ENCODE results near the gene ANKS1B.

The ANKS1B gene

DNA sequence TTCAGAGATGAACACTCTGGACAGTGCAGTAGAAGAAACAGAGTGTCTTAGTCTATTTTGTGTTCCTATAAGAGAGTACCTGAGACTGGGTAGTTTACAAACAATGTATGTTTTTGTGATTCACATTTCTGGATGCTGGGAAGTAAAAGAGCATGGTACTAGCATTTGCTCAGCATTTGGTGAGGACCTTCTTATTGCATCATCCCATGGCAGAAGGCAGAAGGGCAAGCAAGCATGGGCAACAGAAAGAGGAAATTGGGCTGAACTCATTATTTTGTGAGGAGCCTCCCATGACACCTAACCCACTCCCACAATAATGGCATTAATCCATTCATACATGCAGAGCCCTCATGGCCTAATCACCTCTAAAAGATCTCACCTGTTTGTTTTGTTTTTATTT lies 8.0 kb downstream of the ANKS1B start:
- TF ChIP-seq ZNF514 (tag by site-specific recombination; IDR thresholded peaks at IDR 0.05) (no peak), ZNF2 (tag by site-specific recombination; IDR thresholded peaks at IDR 0.05) (no peak), ZBTB8A (tag by site-specific recombination; IDR thresholded peaks at IDR 0.05) (0 out of 2 replicates have a peak, but pooled peaks have one; percentile 16)
- ChIA-PET CTCF (interaction anchor here (0.5 kb wide), 1 partner anchor 162 kb away, joined by 3 read pairs; no protein-coding TSS in a partner anchor), POLR2A (no interaction called here)
- H3K4me1 ChIP-seq (ENCODE audit: control insufficient read depth, insufficient read depth, low read length) = peaks cover 4% of the 10 kb centered on the region; the same call in 1 of the 2 replicates
- H3K27ac ChIP-seq (ENCODE audit: extremely low read depth, low read depth, low read length) = no peak overlapping the region
- H3K9me3 ChIP-seq (ENCODE audit: control insufficient read depth, insufficient read depth, low read depth, low read length) = no peaks in the 10 kb centered on the region
- no peaks in the 10 kb centered on the region for H3K36me3 ChIP-seq (ENCODE audit: control insufficient read depth in 2 of 2, insufficient read depth in 1 of 2, low read length in 2 of 2)
- no peak overlapping the region for H3K4me3 ChIP-seq (ENCODE audit: low read depth, low read length)

DNA sequence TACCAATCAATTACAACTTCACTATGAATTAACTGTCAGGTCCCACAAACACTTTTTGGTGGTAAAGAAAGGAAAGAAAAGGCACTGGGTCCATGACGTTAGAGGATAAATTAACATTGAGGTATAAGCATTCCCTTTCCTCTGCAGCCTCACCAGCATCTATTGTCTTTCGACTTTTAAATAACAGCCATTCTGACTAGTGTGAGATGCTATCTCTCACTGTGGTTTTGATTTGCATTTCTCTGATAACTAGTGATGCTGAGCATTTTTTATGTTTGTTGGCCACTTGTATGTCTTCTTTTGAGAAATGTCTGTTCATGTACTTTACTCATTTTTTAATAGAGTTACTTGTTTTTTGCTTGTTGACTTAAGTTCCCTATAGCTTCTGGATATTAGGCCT lies 9.4 kb downstream of the ANKS1B start:
- POLR2A ChIA-PET = no interaction called here
- no peaks in the 10 kb centered on the region for H3K36me3 ChIP-seq (ENCODE audit: control insufficient read depth in 2 of 2, insufficient read depth in 1 of 2, low read length in 2 of 2)
- no peaks in the 10 kb centered on the region for H3K9me3 ChIP-seq (ENCODE audit: control insufficient read depth, insufficient read depth, low read depth, low read length)
- TF ChIP-seq, protein P1, sequence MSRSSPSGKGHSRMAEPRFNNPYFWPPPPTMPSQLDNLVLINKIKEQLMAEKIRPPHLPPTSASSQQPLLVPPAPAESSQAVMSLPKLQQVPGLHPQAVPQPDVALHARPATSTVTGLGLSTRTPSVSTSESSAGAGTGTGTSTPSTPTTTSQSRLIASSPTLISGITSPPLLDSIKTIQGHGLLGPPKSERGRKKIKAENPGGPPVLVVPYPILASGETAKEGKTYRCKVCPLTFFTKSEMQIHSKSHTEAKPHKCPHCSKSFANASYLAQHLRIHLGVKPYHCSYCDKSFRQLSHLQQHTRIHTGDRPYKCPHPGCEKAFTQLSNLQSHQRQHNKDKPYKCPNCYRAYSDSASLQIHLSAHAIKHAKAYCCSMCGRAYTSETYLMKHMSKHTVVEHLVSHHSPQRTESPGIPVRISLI (tag by site-specific recombination; IDR thresholded peaks at IDR 0.05) = no peak
- no peak for TF ChIP-seq OVOL3 (tag by site-specific recombination; IDR thresholded peaks at IDR 0.05)
- TF ChIP-seq ZNF37A (tag by site-specific recombination; IDR thresholded peaks at IDR 0.05) = no peak
- no peak for TF ChIP-seq ZSCAN23 (tag by site-specific recombination; IDR thresholded peaks at IDR 0.05)
- TF ChIP-seq ZNF341 (tag by site-specific recombination; IDR thresholded peaks at IDR 0.05; ENCODE audit: low read depth) = no peak
- TF ChIP-seq, protein P2, sequence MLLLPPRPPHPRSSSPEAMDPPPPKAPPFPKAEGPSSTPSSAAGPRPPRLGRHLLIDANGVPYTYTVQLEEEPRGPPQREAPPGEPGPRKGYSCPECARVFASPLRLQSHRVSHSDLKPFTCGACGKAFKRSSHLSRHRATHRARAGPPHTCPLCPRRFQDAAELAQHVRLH (tag by site-specific recombination; IDR thresholded peaks at IDR 0.05) = no peak
- TF ChIP-seq ZNF416 (tag by site-specific recombination; IDR thresholded peaks at IDR 0.05) = no peak
- no peak for TF ChIP-seq HOXA7 (CRISPR knock-in tag; IDR thresholded peaks at IDR 0.05; ENCODE audit: borderline replicate concordance)
- TF ChIP-seq ZBTB21 (tag by site-specific recombination; IDR thresholded peaks at IDR 0.05) = no peak
- no peak for TF ChIP-seq ZBTB7A (tag by site-specific recombination; IDR thresholded peaks at IDR 0.05; ENCODE audit: low read depth)
- TF ChIP-seq KLF9 (tag by site-specific recombination; IDR thresholded peaks at IDR 0.05; ENCODE audit: low read depth) = no peak
- TF ChIP-seq ZNF239 (tag by site-specific recombination; IDR thresholded peaks at IDR 0.05) = no peak
- TF ChIP-seq ZNF473 (tag by site-specific recombination; IDR thresholded peaks at IDR 0.05) = no peak
- no peak for TF ChIP-seq KLF16 (tag by site-specific recombination; IDR thresholded peaks at IDR 0.05)
- no peak for TF ChIP-seq ZNF248 (tag by site-specific recombination; IDR thresholded peaks at IDR 0.05)
- H3K27ac ChIP-seq (ENCODE audit: extremely low read depth, low read depth, low read length) = no peak overlapping the region
- no peak overlapping the region for H3K4me3 ChIP-seq (ENCODE audit: low read depth, low read length)
- CTCF ChIA-PET = no interaction called here
- peaks cover 4% of the 10 kb centered on the region; the same call in 1 of the 2 replicates for H3K4me1 ChIP-seq (ENCODE audit: control insufficient read depth, insufficient read depth, low read length)

DNA sequence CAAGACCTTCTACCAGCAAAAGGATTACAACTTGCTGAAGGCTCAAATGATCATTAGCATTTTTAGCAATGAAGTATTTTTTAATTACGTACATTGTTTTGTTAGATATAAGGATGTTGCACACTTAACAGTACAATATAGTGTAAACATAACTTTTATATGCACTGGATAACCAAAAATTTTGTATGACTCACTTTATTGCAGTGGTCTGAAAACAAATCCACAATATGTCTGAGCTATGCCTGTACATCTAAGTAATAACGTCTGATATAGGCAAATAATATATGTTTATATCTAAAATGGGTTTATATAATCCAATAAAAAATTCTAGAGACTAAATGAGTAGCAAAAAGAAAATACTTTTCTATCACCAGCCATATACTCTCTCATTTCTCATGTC lies 10.6 kb downstream of the ANKS1B start:
- Histone ChIP-seq H3K4me3 (ENCODE audit: low read depth, low read length) (no peak overlapping the region), H3K9me3 (ENCODE audit: control insufficient read depth, insufficient read depth, low read depth, low read length) (no peaks in the 10 kb centered on the region), H3K36me3 (ENCODE audit: control insufficient read depth in 2 of 2, insufficient read depth in 1 of 2, low read length in 2 of 2) (no peaks in the 10 kb centered on the region), H3K27ac (ENCODE audit: extremely low read depth, low read depth, low read length) (no peak overlapping the region), H3K4me1 (ENCODE audit: control insufficient read depth, insufficient read depth, low read length) (peaks cover 3% of the 10 kb centered on the region; the same call in 1 of the 2 replicates)
- ChIA-PET CTCF (no interaction called here), POLR2A (no interaction called here)
- TF ChIP-seq, protein P3, sequence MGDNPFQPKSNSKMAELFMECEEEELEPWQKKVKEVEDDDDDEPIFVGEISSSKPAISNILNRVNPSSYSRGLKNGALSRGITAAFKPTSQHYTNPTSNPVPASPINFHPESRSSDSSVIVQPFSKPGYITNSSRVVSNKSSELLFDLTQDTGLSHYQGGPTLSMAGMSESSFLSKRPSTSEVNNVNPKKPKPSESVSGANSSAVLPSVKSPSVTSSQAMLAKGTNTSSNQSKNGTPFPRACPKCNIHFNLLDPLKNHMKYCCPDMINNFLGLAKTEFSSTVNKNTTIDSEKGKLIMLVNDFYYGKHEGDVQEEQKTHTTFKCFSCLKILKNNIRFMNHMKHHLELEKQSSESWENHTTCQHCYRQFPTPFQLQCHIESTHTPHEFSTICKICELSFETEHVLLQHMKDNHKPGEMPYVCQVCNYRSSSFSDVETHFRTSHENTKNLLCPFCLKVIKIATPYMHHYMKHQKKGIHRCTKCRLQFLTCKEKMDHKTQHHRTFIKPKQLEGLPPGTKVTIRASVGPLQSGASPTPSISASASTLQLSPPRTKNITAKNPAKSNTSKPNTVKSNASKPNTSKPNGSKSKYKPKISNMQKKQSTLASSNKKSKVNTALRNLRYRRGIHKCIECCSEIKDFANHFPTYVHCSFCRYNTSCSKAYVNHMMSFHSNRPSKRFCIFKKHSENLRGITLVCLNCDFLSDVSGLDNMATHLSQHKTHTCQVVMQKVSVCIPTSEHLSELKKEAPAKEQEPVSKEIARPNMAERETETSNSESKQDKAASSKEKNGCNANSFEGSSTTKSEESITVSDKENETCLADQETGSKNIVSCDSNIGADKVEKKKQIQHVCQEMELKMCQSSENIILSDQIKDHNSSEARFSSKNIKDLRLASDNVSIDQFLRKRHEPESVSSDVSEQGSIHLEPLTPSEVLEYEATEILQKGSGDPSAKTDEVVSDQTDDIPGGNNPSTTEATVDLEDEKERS (tag by site-specific recombination; IDR thresholded peaks at IDR 0.05) = no peak
- TF ChIP-seq ZSCAN16 (tag by site-specific recombination; IDR thresholded peaks at IDR 0.05) = no peak
- TF ChIP-seq, protein P4, sequence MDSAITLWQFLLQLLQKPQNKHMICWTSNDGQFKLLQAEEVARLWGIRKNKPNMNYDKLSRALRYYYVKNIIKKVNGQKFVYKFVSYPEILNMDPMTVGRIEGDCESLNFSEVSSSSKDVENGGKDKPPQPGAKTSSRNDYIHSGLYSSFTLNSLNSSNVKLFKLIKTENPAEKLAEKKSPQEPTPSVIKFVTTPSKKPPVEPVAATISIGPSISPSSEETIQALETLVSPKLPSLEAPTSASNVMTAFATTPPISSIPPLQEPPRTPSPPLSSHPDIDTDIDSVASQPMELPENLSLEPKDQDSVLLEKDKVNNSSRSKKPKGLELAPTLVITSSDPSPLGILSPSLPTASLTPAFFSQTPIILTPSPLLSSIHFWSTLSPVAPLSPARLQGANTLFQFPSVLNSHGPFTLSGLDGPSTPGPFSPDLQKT (IDR thresholded peaks at IDR 0.05; ENCODE audit: borderline replicate concordance, low read depth, low read length) = no peak
- no peak for TF ChIP-seq ZNF658 (tag by site-specific recombination; IDR thresholded peaks at IDR 0.05)
- TF ChIP-seq ZNF350 (tag by site-specific recombination; IDR thresholded peaks at IDR 0.05) = no peak
- TF ChIP-seq ZNF211 (tag by site-specific recombination; IDR thresholded peaks at IDR 0.05; ENCODE audit: low read depth) = no peak
- TF ChIP-seq ZNF514 (tag by site-specific recombination; IDR thresholded peaks at IDR 0.05) = no peak

Data from HEK293 (cell line).